ENCODE measurements around the gene DENND2A.

- TF ChIP-seq PREB (CRISPR knock-in tag; IDR thresholded peaks at IDR 0.05; ENCODE audit: borderline replicate concordance) (no peak), CTCF (IDR thresholded peaks at IDR 0.05) (no peak), NFYB (CRISPR knock-in tag; conservative IDR thresholded peaks at IDR 0.05; ENCODE audit: low read depth) (no peak), ZBTB21 (CRISPR knock-in tag; IDR thresholded peaks at IDR 0.05; ENCODE audit: borderline replicate concordance) (no peak), ATF1 (CRISPR knock-in tag; IDR thresholded peaks at IDR 0.05) (no peak), ZNF416 (CRISPR knock-in tag; IDR thresholded peaks at IDR 0.05) (no peak), SP1 (CRISPR knock-in tag; conservative IDR thresholded peaks at IDR 0.05) (no peak), TCF7 (CRISPR knock-in tag; IDR thresholded peaks at IDR 0.05; ENCODE audit: low read depth) (no peak)
Measured at GRCh38 chr7:140661124-140661523, 20.5 kb upstream of the DENND2A start.
